Measurements from ENCODE around the gene CTNNB1.

The CTNNB1 gene

DNA sequence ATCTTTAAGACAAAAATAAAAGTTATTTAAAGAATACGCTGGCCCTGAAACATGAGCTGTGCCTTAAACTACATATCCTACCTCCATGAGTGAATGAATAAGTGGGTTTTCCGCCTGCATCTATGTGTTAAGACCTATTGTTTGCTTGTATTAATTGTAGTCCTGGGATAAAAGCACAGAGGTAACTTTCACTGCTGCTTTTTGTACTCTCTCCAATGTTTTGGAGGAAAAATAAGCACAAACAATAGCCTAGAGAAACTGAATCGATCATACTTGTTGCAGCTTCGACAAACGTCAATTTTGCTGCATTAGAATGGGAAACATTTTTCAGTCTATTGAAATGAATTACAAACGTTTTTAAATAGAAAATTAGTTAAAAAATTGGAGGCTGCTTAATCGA is 1.3 kb upstream of the CTNNB1 start:
- Histone ChIP-seq H3K9ac (peak overlapping the region in 8 of 11 experiments; percentile 97 to 100 (median 100); a peak in 11 of 22 replicates), H3K4me1 (peaks cover 6 to 31% (median 24%) of the 10 kb centered on the region in 10 experiments; a peak in 19 of 20 replicates), H3K4me3 (peak overlapping the region; percentile 79 to 99 (median 94); a peak in 14 of 20 replicates), H3K9me3 (replicated peaks in 1 of 11) (no peaks in the 10 kb centered on the region), H3K4me2 (peak overlapping the region; percentile 76 to 97 (median 90); a peak in 19 of 22 replicates), H3K27me3 (no peaks in the 10 kb centered on the region), H3K36me3 (no peaks in the 10 kb centered on the region; a peak in 1 of 22 replicates), H4K20me1 (peaks cover 31 to 32% (median 31%) of the 10 kb centered on the region in 11 experiments), H3K27ac (peak overlapping the region in 4 of 11 experiments; percentile 99 to 100 (median 100); a peak in 7 of 22 replicates)
- TF ChIP-seq Cebpa-rat (IDR thresholded peaks at IDR 0.05) = no peak

DNA sequence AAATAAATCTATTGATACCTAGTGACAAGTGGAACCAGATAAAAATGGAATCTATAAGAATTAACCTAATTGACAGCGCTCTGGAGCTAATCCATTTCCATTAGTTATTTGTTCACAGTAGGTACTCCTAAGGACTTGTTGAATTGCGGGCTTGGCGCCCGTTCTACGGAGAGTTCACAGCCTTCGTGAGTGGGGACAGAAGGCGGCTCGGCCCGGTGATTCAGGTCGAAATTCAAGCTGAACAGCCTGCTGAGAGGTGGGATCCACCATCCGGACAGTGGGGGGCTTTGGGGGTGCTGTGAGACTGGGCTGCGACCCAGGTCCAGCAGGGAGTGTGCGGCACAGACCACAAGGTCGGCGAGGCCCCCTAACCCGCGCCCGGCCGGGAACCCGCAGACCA is 779 bp upstream of the CTNNB1 start:
- Histone ChIP-seq H3K4me2 (peak overlapping the region; percentile 76 to 97 (median 90)), H3K9me3 (replicated peaks in 1 of 11) (no peaks in the 10 kb centered on the region), H3K4me3 (peak overlapping the region; percentile 79 to 99 (median 94)), H3K9ac (peak overlapping the region; percentile 97 to 100 (median 100)), H4K20me1 (peaks cover 36 to 37% (median 36%) of the 10 kb centered on the region in 11 experiments), H3K27ac (peak overlapping the region; percentile 99 to 100 (median 99)), H3K36me3 (peaks cover 0 to 1% (median 0%) of the 10 kb centered on the region in 11 experiments; a peak in 4 of 22 replicates), H3K4me1 (peaks cover 8 to 36% (median 27%) of the 10 kb centered on the region in 10 experiments), H3K27me3 (no peaks in the 10 kb centered on the region)
- TF ChIP-seq Cebpa-rat (IDR thresholded peaks at IDR 0.05) = no peak

DNA sequence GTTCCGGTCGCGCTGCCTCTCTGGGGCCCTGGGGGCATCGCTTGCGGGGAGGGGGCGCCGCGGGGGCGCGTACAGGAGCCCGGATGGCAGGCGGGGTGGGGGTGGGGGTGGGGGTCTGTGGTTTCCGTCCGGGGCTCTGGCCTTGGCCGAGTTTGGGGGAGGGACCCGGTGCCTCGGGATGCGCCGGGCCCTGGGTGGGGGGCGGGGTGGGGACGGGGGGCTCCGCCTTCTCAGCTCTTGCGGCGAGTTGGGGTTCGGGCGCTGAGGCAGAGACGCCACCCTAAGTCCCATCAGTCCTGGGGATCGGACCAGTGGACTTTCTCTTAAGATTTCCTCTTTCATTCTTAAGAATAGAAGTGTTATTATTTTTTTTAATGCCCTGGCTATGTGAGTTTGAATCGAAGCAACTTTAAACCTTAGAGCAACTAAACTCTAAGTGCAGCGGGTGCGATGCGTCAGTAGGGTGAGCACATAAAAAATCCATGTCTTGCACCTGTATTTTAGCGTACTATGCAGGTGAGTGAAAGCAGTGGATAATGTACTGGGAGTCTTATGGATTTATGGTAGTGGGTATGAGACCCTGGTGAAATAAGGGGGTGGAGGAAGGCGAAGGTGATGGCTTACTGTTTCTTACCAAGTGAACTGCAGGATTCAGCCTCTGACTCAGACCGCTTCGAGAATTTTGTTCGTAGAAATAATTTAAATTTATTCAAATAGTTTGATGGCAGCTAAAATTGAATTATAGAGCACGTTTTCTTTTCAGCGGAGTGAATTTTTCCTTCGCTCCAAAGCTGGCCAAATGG is 762 bp downstream of the CTNNB1 start:
- peaks cover 11 to 47% (median 36%) of the 10 kb centered on the region in 10 experiments for H3K4me1 ChIP-seq
- peak overlapping the region; percentile 82 to 97 (median 89) for H3K4me2 ChIP-seq
- peaks cover 51 to 52% (median 51%) of the 10 kb centered on the region in 11 experiments for H4K20me1 ChIP-seq
- H3K27me3 ChIP-seq = no peaks in the 10 kb centered on the region
- peaks cover 0 to 16% (median 0%) of the 10 kb centered on the region in 11 experiments; a peak in 5 of 22 replicates for H3K36me3 ChIP-seq
- peak overlapping the region; percentile 97 to 100 (median 100) for H3K9ac ChIP-seq
- H3K27ac ChIP-seq = peak overlapping the region; percentile 99 to 100 (median 99)
- no peaks in the 10 kb centered on the region for H3K9me3 ChIP-seq (replicated peaks in 1 of 11)
- H3K4me3 ChIP-seq = peak overlapping the region; percentile 79 to 99 (median 94)
- no peak for TF ChIP-seq Cebpa-rat (IDR thresholded peaks at IDR 0.05)

GRCh38 chr3:41200669-41201021 is 1.3 kb downstream of the CTNNB1 start:
- peaks cover 11 to 47% (median 40%) of the 10 kb centered on the region in 10 experiments for H3K4me1 ChIP-seq
- no peaks in the 10 kb centered on the region for H3K27me3 ChIP-seq
- H3K27ac ChIP-seq = peak overlapping the region; percentile 60 to 100 (median 99)
- peak overlapping the region; percentile 80 to 100 (median 100) for H3K9ac ChIP-seq
- peaks cover 0 to 22% (median 6%) of the 10 kb centered on the region in 11 experiments; a peak in 13 of 22 replicates for H3K36me3 ChIP-seq
- no peak for TF ChIP-seq Cebpa-rat (IDR thresholded peaks at IDR 0.05)
- H3K9me3 ChIP-seq (replicated peaks in 1 of 11) = peaks cover 0 to 4% (median 0%) of the 10 kb centered on the region in 11 experiments; a peak in 2 of 22 replicates
- peak overlapping the region; percentile 82 to 97 (median 89) for H3K4me2 ChIP-seq
- H3K4me3 ChIP-seq = peak overlapping the region; percentile 79 to 99 (median 94)
- peaks cover 57 to 58% (median 57%) of the 10 kb centered on the region in 11 experiments for H4K20me1 ChIP-seq

- peaks cover 0 to 6% (median 0%) of the 10 kb centered on the region in 11 experiments; a peak in 7 of 22 replicates for H3K9me3 ChIP-seq (replicated peaks in 1 of 11)
- peak overlapping the region; percentile 82 to 97 (median 89) for H3K4me2 ChIP-seq
- peak overlapping the region; percentile 80 to 100 (median 100); a peak in 19 of 22 replicates for H3K9ac ChIP-seq
- H4K20me1 ChIP-seq = peaks cover 73 to 74% (median 73%) of the 10 kb centered on the region in 11 experiments
- no peaks in the 10 kb centered on the region for H3K27me3 ChIP-seq
- no peak for TF ChIP-seq Cebpa-rat (IDR thresholded peaks at IDR 0.05)
- peaks cover 11 to 57% (median 46%) of the 10 kb centered on the region in 10 experiments for H3K4me1 ChIP-seq
- H3K4me3 ChIP-seq = peak overlapping the region; percentile 79 to 99 (median 94)
- H3K27ac ChIP-seq = peak overlapping the region in 9 of 11 experiments; percentile 26 to 100 (median 99); a peak in 13 of 22 replicates
- peaks cover under 1 to 38% (median 12%) of the 10 kb centered on the region in 11 experiments; a peak in 16 of 22 replicates for H3K36me3 ChIP-seq
These were observed 2.9 kb downstream of the CTNNB1 start for GRCh38 chr3:41202075-41202833.

DNA sequence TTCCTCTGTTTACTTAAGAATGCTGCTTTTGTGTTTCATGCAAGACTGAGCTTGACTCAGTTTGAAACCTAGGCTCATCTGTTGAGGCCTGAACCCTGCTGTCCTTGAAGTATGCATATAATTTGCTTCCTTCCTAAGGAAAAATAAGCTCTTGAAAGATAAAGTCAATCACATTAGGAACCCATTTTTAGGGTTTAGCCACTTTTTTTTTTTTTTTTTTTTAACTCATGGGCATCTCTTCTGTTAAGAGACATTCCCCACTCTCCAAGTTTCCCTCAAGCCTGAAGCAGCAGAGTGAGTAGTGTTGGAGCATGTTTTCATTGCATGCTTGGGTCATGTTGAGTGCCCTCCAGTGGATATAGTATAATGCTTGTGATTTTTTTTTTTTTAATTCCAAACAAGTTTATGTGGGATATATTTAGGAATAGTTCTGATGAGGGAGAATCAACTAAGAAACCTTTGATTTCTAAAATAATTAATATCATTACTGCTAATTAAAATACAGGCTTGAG is 3.6 kb downstream of the CTNNB1 start:
- TF ChIP-seq Cebpa-rat (IDR thresholded peaks at IDR 0.05) = no peak
- Histone ChIP-seq H3K4me2 (peak overlapping the region; percentile 82 to 97 (median 89)), H3K4me3 (peak overlapping the region in 9 of 10 experiments; percentile 79 to 99 (median 95); a peak in 14 of 20 replicates), H3K9me3 (replicated peaks in 1 of 11) (peaks cover 0 to 12% (median 5%) of the 10 kb centered on the region in 11 experiments; a peak in 11 of 22 replicates), H4K20me1 (peaks cover 79 to 80% (median 79%) of the 10 kb centered on the region in 11 experiments), H3K27me3 (no peaks in the 10 kb centered on the region), H3K4me1 (peaks cover 11 to 62% (median 45%) of the 10 kb centered on the region in 10 experiments), H3K36me3 (peaks cover 6 to 44% (median 17%) of the 10 kb centered on the region in 11 experiments; a peak in 17 of 22 replicates), H3K9ac (peak overlapping the region in 9 of 11 experiments; percentile 97 to 100 (median 100); a peak in 9 of 22 replicates), H3K27ac (peak overlapping the region in 4 of 11 experiments; percentile 26 to 100 (median 100); a peak in 5 of 22 replicates)

- no peaks in the 10 kb centered on the region for H3K27me3 ChIP-seq
- peak overlapping the region in 1 of 11 experiments; percentile 52; a peak in 1 of 22 replicates for H3K9ac ChIP-seq
- no peak for TF ChIP-seq Cebpa-rat (IDR thresholded peaks at IDR 0.05)
- peaks cover 94 to 95% (median 94%) of the 10 kb centered on the region in 11 experiments for H4K20me1 ChIP-seq
- no peak overlapping the region; a peak in 1 of 20 replicates for H3K4me3 ChIP-seq
- H3K36me3 ChIP-seq = peaks cover 20 to 59% (median 32%) of the 10 kb centered on the region in 11 experiments; a peak in 21 of 22 replicates
- no peak overlapping the region for H3K27ac ChIP-seq
- H3K4me2 ChIP-seq = peak overlapping the region in 10 of 11 experiments; percentile 6 to 97 (median 88); a peak in 13 of 22 replicates
- H3K4me1 ChIP-seq = peaks cover 11 to 67% (median 37%) of the 10 kb centered on the region in 10 experiments
- H3K9me3 ChIP-seq (replicated peaks in 1 of 11) = peaks cover 0 to 26% (median 19%) of the 10 kb centered on the region in 11 experiments; a peak in 14 of 22 replicates
These were observed 5.1 kb downstream of the CTNNB1 start for GRCh38 chr3:41204369-41204768.

- no peaks in the 10 kb centered on the region for H3K27me3 ChIP-seq
- H3K4me1 ChIP-seq = peaks cover 11 to 68% (median 37%) of the 10 kb centered on the region in 10 experiments
- H3K9ac ChIP-seq = 0 out of 22 replicates have a peak overlapping the region, but pooled peaks of 1 of the 11 experiments have one; percentile 10
- H3K9me3 ChIP-seq (replicated peaks in 1 of 11) = peaks cover 0 to 39% (median 29%) of the 10 kb centered on the region in 11 experiments; a peak in 17 of 22 replicates
- peaks cover 32 to 71% (median 44%) of the 10 kb centered on the region in 11 experiments for H3K36me3 ChIP-seq
- peak overlapping the region in 7 of 11 experiments; percentile 8 to 97 (median 26); a peak in 10 of 22 replicates for H3K4me2 ChIP-seq
- no peak for TF ChIP-seq Cebpa-rat (IDR thresholded peaks at IDR 0.05)
- H3K27ac ChIP-seq = no peak overlapping the region
- no peak overlapping the region for H3K4me3 ChIP-seq
- peaks cover 99 to 100% (median 100%) of the 10 kb centered on the region in 11 experiments for H4K20me1 ChIP-seq
These were observed 6.3 kb downstream of the CTNNB1 start for GRCh38 chr3:41205591-41205990.

Data from BLaER1 treated with 17β-estradiol and CSF1 and Interleukin-3, amounts not matched to agents 10 nM and 100 nM (cell line).